ENCODE measurements around the gene AFDN.

- TF ChIP-seq CTCF (IDR thresholded peaks at IDR 0.05) (no peak), POLR2A (IDR thresholded peaks at IDR 0.05) (no peak)
These were observed 93.5 kb downstream of the AFDN start for GRCh38 chr6:167920165-167920564.

Measured in thyroid gland (tissue), 4 donors.